Measurements from ENCODE around the gene ZDHHC22.

ZDHHC22 gene

DNA sequence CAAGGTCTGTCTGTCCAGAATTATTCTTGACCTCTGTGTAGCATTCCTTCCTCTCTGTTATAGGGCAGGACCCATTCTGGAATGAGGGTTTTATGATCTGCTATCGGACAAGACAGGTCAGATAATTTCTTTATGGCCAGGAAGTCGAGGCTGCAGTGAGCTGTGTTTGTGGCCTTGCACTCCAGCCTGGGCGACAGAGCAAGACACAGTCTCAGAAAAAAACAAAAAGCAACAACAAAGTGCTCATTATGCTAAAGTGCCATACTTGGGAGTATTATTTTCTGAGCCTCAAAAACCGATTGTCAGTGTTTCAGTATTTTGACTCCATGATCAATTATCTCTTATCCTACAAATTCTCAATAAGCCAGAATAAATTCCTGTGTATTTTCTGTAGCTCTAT, 39.4 kb downstream of the ZDHHC22 start:
- DNase-seq, result no peak

DNA sequence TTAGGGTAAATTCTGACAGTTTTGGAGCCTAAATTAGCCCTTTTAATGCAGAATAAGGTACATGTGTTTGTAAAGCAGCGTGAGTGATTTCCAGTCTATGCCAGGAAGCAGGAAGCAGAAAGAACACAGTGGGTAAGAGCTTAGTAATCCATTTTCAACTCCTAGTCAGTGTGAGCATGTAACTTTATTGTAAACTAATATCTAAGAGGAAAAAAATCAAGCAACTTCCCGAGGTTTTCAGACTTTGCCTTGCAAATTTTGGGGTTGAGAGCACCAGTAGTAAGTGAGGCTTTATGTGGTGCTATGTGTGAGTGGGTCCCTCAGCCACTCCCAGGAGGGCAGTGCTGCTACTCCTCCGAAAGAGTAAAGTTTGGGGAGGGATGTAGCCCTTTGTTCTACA, 40.6 kb downstream of the ZDHHC22 start:
- DNase-seq, result peak; percentile 35 to 67

DNA sequence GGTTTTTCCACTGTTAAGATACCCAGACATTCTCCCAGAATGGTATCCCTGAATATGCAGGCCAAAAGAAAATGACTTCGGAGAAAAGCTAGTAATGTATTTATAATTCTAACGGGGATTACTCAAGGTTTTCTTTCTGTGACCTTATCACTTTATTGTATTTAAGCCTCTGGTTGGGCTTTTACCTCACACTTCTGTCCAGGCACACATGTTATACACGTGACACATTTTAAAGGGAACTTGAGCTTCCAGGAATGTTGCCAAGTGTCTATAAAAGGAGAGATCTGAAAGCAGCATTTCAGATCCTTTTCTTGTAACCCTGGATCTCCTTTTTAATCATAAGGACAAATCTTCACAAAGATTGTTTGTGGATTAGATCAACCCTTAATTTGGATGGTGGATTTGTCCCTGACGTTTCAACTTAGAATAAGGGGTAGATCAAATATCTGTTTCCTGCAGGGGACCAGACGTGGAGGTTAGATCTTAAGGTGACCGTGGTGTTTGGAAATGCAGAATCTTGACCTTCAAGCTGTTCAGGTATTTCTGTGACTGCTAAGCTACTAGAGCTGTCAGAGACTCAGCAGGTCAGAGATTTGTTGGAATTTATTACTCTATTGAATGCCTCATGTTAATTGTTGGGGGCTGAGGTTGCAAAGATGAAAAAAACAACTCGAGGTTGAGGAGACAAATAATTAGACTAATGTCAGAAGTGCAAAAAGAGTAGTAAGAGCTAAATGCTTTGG, 42.0 kb downstream of the ZDHHC22 start:
- DNase-seq, result no peak

DNA sequence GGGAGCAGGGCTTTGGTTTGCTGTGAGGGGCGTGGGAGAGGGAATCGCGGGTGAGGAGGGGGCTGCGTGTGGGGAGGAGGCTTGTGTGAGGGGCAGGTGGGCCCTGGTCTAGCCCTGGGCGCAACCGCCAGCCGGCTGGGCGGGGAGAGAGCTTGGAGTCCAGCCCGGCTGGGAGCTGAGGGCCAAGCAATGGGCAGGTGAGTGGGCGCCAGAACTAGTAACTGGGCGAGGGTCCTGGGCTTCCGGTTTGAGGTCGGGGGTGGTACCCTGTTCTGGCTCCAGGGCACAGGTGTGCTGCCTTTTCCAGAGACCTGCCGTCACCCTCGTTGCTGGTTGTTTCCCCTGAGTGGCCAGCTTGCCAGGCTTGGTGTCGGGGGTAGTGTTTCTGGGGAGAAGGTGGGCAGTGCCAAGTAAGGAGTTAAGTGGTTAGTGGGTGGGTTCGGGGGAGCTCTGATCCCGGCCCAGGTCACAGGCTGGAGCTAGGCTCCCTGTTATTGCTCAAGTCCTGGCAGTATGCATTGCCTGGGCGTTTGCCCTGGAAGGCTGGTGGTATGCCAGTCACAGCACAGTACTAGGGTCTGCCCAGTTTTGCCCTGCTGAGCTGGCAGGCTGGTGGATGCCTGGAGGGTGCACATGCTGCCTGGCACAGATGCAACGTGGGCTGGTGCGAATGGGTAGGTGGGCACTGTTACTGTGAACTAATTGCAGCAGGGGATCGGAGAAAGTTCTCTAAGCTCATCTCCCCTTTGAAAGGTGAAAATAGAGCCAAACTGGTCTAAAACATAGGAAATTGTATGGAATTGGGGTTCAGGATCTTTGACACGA, 42.9 kb downstream of the ZDHHC22 start:
- peak; percentile 9 to 60 for DNase-seq

DNA sequence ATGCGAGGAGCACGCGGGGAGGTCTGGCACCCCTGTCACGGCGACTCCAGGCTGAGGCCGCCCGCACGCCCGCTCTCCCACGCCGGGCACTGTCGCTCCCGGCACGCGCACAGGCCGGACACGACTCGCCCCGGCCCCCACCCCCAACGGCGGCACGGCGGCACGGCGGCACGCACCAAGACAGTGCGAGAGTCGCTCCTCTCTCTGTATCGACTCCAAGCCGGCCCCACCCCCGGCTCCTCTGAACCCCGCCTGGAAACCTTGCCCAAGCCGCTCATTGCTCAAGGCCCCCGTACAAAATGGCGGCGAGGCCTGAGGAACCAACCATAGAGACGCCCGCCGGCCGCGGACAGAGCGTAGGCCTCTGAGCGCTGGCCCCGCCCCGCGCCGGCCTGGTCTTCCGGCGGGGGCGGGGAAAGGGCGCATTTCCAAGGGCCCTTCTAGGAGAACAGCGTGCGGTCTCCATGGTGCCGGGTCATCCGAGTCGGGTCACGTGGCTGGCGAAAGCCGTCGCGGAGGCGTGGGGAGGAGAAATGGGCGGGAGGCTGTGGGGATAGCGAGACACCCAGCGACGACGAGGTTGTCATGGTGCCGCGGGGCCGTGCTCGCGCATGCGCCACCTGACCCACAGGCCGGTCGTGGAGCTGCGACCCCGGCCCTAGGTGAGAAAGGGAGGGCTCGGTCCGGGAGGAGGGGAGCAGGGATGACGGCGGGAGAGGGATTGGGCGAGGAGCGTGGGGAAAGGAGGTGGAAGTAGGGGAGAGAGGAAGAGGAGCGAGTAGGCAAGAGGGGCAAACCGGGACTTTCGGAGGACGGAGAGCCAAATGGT, 43.7 kb downstream of the ZDHHC22 start, which contains the start of gene CIPC:
CIPC (plus strand) TSS at position 559 of the 829 bp plus-strand sequence. CDS start 7,451 bp downstream, outside the sequence.
- peak; percentile 96 to 99 for DNase-seq

DNA sequence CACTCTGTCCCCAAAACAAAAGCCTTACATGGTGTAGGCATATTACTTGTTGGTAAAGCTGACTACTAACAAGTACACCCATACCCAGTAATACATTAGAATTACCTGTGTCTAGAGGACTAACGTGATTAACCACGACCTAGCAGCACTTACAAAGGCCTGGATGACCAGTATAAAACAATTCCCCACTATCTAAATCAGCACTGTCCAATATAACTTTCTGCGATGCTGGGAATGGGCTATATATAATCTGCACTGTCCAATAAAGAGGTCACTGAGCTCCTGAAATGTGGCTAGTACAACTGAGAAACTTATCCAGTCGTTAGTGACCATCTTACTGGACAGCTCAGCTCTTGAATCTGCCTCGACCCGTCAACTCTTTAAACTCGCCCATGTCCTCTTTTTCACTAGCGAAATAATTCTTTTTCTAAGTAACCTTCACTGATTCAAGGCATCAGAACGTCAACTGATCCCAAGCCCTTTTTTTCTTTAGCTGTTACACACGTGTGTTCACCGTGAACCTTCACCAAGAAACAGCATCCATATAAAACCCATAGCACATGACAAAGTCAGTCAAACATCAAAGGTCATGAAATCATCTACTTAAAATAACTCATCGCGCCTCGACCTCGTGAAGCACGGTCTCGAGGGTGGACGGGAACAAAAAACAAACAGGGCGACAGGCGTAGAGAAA, 44.4 kb downstream of the ZDHHC22 start:
- DNase-seq, result peak; percentile 11 to 51

DNA sequence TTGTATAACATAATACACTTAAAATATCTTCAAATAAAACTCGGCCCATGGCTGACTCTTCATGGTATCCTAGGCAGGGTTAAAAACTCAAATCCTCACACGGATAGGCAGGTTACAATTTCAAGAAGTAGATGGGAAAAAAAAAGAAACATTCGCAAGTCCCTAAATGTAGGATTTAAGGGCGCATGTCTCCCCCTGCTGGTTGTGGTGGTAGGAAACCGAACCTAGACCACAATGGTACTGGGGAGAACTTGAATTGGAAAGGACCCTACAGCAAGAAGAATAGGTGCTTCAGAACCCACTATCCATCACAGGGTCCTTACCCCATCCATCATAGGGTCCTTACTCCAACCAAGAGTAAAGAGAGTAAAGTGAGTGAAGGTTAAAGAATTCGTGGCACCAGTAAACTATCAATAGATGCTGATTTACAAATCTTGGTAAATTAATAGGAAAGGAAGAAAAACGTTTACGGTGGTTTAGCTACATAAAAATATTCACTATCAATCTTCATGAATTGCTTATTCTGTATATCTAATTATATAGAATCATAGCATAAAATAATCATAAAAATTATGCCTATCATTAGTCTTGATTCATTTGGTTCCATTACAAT, 46.8 kb downstream of the ZDHHC22 start:
- peak; percentile 76 to 91 for DNase-seq

DNA sequence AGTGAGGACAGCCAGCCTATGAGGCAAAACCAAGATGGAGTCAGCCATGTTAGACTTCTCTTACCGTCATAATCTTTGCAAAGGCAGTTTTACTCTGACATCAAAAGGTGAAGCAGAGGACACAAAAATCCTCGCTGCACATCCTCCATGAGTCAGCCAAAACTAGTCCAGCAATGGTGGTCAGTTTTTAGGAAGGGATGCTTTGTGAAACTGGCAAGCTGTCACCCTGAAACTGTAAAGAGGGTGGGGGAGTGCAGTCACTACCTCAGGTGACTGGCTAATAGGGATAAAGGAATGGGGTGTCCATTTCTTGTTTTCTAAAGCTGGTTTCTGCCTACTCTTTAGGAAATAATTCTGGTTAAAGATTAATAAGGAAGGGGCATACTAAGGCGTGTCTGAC, 48.9 kb downstream of the ZDHHC22 start:
- DNase-seq, result no peak

DNA sequence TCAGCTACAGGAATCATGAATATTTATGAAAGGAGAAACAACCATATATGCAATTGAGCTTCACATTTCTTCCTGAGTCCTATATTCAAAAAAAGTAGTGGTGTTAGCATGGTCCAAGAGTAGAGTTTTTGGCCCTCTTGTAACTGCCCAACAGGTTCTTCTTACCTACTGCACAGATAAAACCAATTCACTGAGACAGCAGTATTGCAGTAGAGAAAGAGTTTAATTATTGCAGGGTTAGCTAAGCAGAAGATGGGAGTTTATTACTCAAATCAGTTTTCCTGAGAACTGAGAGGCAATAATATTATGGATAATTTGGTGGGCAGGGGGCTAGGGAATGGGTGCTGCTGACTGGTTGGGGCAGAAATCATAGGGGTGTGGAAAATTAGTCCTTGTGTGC, 50.1 kb downstream of the ZDHHC22 start:
- no peak for DNase-seq

DNA sequence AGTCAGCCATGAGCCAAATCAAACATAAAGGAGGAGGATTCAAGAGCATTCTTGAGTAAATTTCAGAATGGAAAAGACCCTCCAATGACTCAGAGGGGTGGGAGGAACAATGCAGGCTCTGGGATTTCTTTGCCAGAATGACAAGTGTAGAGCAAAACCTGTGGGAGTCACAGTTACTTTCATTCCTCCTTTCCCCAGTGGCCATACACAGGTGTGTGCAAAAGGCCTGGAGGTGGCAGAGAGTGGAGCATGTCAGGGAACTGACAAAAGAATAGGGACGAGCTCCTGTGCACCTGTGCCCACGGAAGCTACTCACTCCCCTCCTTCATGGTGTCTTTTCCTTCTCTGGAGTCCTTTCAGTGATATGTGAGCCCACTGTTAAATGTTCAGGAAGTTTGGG, 52.9 kb downstream of the ZDHHC22 start:
- no peak for DNase-seq

DNA sequence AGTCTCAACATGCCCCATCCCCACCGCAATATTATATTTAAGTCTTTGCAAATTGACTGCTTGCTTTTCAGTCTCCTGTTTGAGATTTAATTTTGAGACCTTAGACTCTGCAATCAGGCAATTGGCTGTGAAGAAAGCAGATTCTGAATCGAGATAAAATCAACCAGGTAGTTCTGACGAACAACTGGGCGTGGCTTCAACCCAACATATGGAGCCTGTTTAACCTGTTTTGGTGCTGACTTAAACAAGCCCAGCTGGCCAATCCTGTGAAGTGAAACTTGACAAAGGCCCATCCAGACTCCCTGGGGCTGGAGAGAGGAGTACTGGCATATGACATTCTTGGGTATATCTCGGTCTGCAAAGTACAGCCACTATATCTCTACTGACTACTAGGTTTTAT, 53.4 kb downstream of the ZDHHC22 start:
- DNase-seq, result peak; percentile 92 to 96

DNA sequence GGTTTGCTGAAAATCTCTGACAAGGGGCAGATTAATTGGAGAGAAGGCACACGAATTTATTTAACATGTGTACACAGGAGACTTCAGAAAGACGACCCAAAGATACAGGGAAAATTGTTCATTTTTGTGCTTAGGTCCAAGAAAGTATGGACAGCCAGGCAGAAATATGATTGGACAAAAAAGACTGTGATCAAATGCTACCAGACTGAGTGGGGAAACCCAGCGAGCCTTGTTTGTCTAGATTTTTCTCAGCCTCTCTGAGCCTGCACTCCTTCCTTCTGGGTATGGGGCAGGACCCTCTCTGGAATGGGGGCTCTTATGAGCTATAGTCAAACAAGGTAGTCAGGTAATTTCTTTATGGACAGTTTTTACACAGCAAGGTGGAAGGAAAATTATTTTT, 54.0 kb downstream of the ZDHHC22 start:
- no peak for DNase-seq

DNA sequence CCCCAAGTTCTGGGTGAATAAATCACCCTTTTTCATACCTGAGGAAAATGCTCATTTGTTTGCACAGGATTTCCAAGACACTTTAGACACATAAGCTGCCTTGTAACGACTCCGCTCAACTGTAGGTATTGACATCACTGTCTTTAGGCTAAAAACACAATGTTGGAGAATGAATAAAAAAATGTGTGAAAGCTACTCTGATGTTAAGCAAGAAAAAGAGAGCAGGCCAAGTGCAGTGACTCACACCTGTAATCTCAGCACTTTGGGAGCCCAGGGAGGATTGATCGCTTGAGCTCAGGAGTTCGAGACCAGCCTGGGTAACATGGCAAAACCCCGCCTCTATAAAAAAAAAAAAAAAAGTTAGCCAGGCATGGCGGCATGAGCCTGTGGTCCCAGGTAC, 54.6 kb downstream of the ZDHHC22 start:
- no peak for DNase-seq

DNA sequence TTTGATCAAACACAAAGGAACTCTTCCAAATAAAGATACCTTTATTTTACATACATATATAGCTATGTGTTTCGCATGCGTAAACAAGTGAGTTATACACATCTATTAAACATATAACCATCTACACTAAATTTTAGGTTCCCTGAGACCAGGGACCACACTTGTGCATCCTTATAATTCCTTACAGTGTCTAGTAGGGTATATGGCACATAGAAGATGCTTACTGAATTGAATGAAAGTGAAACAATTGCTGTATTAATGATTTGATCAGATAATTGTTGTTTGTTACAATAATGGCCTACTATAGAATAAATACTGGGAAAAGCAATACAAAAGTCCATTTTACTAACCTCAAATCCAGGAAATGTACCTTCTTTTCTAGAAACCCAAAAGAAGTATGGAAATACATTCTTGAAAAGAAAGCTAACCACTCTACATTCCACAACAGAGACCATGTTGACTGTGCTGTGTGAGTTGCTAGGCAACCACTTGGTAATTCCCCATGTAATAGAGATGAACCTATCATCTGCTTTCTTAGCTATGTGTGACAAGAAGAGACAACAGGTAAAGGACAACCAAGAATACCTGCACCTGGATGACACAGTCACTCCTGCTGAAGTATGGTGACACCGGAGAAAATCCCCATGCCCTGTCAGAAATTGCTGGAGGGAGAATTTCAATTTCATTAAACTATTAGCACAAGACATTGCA, 55.4 kb downstream of the ZDHHC22 start:
- DNase-seq, result peak in 1 of 2 experiments; percentile 34

DNA sequence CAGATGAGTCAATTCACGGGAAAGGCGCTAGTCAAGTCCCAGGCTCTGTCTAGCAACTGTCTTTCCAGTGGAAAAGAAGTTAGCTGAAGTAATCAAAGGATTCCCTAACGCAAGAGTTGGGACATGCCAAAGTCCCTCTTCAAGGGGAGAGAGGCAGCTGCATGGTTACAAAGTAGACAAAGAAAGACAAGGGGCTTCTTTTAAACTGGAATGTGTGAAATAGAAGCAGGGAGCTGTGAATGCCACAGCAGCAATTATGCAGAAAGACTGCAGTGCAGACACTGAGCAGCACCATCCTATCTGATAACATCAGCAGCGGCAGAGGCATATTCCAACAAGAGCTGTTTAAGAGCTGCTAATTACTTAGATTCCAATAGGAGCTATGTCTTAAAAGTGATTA, 56.1 kb downstream of the ZDHHC22 start:
- DNase-seq, result peak in 1 of 2 experiments; percentile 3

DNA sequence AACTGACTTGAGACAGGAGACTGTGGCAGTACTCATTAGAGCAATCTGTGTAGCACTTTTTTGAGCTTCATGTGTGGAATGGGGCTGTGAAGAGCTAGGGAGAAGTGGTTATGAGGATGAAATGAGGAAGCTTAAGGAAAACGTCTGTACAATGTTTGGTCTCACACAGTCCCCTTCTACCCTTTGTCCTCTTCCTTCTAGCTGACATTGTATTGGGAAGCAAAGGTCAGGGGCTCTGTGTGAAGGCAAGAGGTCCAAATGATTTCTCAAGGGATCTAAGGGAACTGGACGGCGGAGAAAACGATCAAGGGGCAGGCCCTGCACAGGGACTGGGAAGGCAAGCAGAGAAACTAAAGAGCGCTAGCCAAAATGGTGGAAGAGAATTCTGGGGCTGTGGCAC, 56.6 kb downstream of the ZDHHC22 start:
- DNase-seq, result no peak

DNA sequence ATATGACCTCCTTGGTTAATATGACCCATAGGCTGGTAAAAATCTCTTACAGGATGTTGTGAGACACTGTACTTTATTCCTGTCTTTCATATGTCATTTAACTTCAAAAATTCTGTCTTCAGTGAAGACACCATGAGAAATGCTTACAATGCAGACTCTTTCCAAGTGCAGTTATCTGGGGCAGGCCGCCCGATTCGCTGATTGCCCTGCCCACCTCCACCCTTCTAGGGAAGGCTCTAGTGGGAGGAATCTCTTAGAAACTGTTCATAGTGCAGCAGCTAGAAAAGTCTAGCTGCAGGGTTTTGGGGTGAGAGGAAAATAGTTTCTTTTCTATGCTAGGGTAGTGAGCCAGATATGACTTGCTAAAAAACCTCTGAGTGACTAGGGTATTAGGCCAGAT, 58.5 kb downstream of the ZDHHC22 start:
- no peak for DNase-seq

DNA sequence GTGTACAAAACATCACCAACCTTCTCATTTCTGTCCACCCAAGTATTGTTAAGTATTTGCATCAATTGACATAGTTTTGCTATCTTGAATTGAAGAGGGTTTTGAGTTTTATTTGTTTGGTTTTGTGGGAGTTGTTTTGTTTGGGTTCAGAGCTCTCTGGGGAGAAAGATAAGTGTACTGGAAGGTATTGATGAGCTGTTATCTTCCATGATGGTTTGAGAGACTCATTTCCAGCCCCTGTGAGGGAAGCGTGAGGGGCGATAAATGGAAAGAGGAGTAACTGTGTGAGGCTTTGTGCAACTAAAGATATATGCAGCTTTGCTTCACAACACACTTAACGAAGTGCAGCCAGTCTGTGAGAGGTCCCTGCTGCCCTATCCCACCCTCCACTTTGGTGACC, 59.2 kb downstream of the ZDHHC22 start:
- DNase-seq, result no peak

Data from NCI-H526 (cell line).